RWPE2 (cell line): ENCODE data around the gene NOL9.

Experiments used
- ATAC-seq: fragments of 200-7000 bp; cut with Tn5 transposase; 3 replicates; pipeline ENCODE4 v1.9.1; 2021; ENCODE audit warnings: low read depth
- DNase-seq: peaks from one replicate; pipeline ENCODE4 v3.0.0-alpha.2; 2020; ENCODE audit warnings: low spot score
- H3K27ac ChIP-seq: fragments of 450-650 bp; 2 replicates; pipeline ENCODE4 v1.5.1; 2017; ENCODE audit warnings: mild to moderate bottlenecking; ENCODE audit not compliant: poor library complexity, severe bottlenecking
- H3K27me3 ChIP-seq: fragments of 250-450 bp; sonication (Bioruptor Pico); 2 replicates; pipeline ENCODE4 v1.5.1; 2021; ENCODE audit warnings: mild to moderate bottlenecking, moderate library complexity; ENCODE audit not compliant: insufficient read depth, poor library complexity, severe bottlenecking
- H3K36me3 ChIP-seq: fragments of 250-450 bp; sonication (Bioruptor Pico); 2 replicates; pipeline ENCODE4 v1.5.1; 2020; ENCODE audit warnings: low read depth, mild to moderate bottlenecking, moderate library complexity
- H3K4me1 ChIP-seq: fragments of 250-450 bp; sonication (Bioruptor Pico); 2 replicates; pipeline ENCODE4 v1.5.1; 2021; ENCODE audit warnings: mild to moderate bottlenecking, moderate library complexity; ENCODE audit not compliant: insufficient read depth, poor library complexity, severe bottlenecking
- H3K4me3 ChIP-seq: fragments of 250-450 bp; sonication (Bioruptor Pico); 2 replicates; pipeline ENCODE4 v1.5.1; 2021; ENCODE audit warnings: mild to moderate bottlenecking, moderate library complexity; ENCODE audit not compliant: severe bottlenecking
- H3K9me3 ChIP-seq: fragments of 250-450 bp; sonication (Bioruptor Pico); 2 replicates; pipeline ENCODE4 v1.5.1; 2021; ENCODE audit warnings: mild to moderate bottlenecking, moderate library complexity; ENCODE audit not compliant: severe bottlenecking
- TF ChIP-seq, protein P1 (sequence below): fragments of 450-650 bp; IDR thresholded peaks from one replicate; pipeline ENCODE4 v1.5.1; 2017; ENCODE audit warnings: mild to moderate bottlenecking, moderate library complexity; ENCODE audit not compliant: poor library complexity, severe bottlenecking

The NOL9 gene

GRCh38 chr1:6596886-6597776 lies 42.8 kb upstream of the NOL9 start:
- Histone ChIP-seq H3K27me3 (no peaks in the 10 kb centered on the region), H3K36me3 (peaks cover 76% of the 10 kb centered on the region), H3K27ac (no peak overlapping the region), H3K4me3 (no peak overlapping the region), H3K9me3 (no peaks in the 10 kb centered on the region), H3K4me1 (peaks cover 14% of the 10 kb centered on the region)
- TF ChIP-seq, protein P1, sequence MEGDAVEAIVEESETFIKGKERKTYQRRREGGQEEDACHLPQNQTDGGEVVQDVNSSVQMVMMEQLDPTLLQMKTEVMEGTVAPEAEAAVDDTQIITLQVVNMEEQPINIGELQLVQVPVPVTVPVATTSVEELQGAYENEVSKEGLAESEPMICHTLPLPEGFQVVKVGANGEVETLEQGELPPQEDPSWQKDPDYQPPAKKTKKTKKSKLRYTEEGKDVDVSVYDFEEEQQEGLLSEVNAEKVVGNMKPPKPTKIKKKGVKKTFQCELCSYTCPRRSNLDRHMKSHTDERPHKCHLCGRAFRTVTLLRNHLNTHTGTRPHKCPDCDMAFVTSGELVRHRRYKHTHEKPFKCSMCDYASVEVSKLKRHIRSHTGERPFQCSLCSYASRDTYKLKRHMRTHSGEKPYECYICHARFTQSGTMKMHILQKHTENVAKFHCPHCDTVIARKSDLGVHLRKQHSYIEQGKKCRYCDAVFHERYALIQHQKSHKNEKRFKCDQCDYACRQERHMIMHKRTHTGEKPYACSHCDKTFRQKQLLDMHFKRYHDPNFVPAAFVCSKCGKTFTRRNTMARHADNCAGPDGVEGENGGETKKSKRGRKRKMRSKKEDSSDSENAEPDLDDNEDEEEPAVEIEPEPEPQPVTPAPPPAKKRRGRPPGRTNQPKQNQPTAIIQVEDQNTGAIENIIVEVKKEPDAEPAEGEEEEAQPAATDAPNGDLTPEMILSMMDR, result no peak
- DNase-seq (peak; percentile 49), ATAC-seq (no peak)

- TF ChIP-seq, protein P1, result no peak
- H3K27me3 ChIP-seq, result no peaks in the 10 kb centered on the region
- H3K4me1 ChIP-seq, result peaks cover 14% of the 10 kb centered on the region
- peaks cover 76% of the 10 kb centered on the region for H3K36me3 ChIP-seq
- H3K9me3 ChIP-seq, result no peaks in the 10 kb centered on the region
- ATAC-seq, result no peak
- no peak overlapping the region for H3K4me3 ChIP-seq
- no peak overlapping the region for H3K27ac ChIP-seq
- DNase-seq, result no peak
Measured at GRCh38 chr1:6596351-6596750, 42.0 kb upstream of the NOL9 start.

- DNase-seq (no peak), ATAC-seq (no peak)
- no peaks in the 10 kb centered on the region for H3K27me3 ChIP-seq
- H3K4me1 ChIP-seq, result peaks cover 12% of the 10 kb centered on the region
- no peaks in the 10 kb centered on the region for H3K9me3 ChIP-seq
- TF ChIP-seq, protein P1, result no peak
- H3K4me3 ChIP-seq, result no peak overlapping the region
- peaks cover 82% of the 10 kb centered on the region for H3K36me3 ChIP-seq
- H3K27ac ChIP-seq, result no peak overlapping the region
Measured at GRCh38 chr1:6594977-6595740, 40.8 kb upstream of the NOL9 start.

DNA sequence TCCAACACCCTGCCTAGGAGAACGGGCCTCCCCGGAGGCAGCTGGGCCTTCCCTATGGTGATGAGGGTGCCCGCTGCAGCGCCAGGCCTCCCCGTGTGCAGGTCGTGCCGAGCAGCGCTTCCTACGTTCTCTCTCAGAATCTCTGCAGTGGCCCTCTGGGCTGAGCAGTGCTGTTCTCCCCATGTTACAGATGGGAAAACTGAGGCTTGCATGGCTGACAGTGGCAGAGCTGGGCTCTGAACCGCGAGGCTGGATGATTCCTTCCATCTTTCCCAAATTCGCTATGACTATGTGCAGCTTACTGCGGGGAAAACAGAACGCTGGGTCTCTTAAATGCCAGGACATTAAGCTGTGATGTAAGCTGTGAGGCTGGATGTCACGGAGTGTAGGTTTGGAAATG lies 39.5 kb upstream of the NOL9 start:
- ATAC-seq (no peak), DNase-seq (no peak)
- Histone ChIP-seq H3K4me1 (peaks cover under 1% of the 10 kb centered on the region), H3K4me3 (no peak overlapping the region), H3K36me3 (peaks cover 89% of the 10 kb centered on the region), H3K27ac (no peak overlapping the region), H3K9me3 (no peaks in the 10 kb centered on the region), H3K27me3 (no peaks in the 10 kb centered on the region)
- TF ChIP-seq, protein P1, result no peak
